Astrocyte of the spinal cord (primary cell): ENCODE results near the gene DDAH1.
A peak's percentile ranks its signal among the peaks of the same experiment; 100 is the strongest.
"Not testable (repeated sequence)": the region's sequence is repeated elsewhere in the genome, so short reads cannot be mapped to it uniquely, and the experiment has no call there.

Experiments used
- DNase-seq: peaks from one replicate; pipeline ENCODE4 v3.0.0; 2011; ENCODE audit warnings: low read depth, low spot score
- H3K4me3 ChIP-seq: 2 replicates; pipeline ENCODE4 v1.5.1; 2011; ENCODE audit warnings: low read depth, mild to moderate bottlenecking, low read length, moderate library complexity
- in situ Hi-C: cut with HindIII; loops from 2 replicates; pipeline ENCODE4 v1.10.0; 2017; ENCODE audit warnings: low sequenced_read_pairs
- TF ChIP-seq, protein P1 (sequence below): IDR thresholded peaks from 2 replicates; pipeline ENCODE4 v1.5.1; 2012; ENCODE audit warnings: low read depth, mild to moderate bottlenecking, low read length, inconsistent platforms

Gene DDAH1

DNA sequence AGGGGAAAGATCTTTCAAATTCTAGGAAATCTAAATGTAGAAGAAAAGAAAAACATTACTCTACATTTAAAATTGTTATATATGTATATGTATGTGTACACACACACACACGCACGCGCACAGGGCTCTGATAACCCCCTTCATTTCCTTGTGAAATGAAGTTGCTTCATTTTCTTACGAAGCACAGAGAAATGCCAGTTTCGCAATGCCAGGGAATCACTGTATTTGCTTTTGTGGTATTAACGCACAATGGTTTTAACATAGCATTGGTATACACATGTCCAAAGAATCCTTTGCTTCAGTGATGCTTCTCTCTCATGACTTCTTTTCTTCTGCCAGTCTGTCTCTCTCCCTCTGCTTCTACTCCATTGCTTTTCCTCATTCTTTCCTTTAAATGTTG lies 8.4 kb upstream of the DDAH1 start:
- DNase-seq = no peak
- no peak overlapping the region for H3K4me3 ChIP-seq
- TF ChIP-seq, protein P1, sequence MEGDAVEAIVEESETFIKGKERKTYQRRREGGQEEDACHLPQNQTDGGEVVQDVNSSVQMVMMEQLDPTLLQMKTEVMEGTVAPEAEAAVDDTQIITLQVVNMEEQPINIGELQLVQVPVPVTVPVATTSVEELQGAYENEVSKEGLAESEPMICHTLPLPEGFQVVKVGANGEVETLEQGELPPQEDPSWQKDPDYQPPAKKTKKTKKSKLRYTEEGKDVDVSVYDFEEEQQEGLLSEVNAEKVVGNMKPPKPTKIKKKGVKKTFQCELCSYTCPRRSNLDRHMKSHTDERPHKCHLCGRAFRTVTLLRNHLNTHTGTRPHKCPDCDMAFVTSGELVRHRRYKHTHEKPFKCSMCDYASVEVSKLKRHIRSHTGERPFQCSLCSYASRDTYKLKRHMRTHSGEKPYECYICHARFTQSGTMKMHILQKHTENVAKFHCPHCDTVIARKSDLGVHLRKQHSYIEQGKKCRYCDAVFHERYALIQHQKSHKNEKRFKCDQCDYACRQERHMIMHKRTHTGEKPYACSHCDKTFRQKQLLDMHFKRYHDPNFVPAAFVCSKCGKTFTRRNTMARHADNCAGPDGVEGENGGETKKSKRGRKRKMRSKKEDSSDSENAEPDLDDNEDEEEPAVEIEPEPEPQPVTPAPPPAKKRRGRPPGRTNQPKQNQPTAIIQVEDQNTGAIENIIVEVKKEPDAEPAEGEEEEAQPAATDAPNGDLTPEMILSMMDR = no peak
- in situ Hi-C loops = no loop called here

DNA sequence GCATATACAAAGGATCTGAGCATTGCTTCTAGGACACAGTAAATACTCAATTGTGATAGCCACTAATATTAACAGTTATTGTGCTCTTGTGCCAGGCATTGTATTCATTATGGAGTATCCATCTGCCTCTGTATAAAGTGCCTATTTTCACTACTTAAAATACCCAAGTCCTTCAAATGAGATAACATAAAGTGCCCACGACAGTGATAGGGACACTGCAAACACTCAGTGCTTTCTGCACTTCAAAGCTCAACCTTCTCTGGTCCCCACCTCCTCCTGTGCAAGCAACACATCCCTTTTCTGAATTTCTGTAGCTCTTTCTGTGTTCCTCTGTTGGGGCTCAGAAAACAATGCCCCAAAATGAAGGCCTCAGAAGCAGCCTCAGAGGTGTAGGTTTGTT lies 6.6 kb upstream of the DDAH1 start:
- DNase-seq = no peak
- no peak overlapping the region for H3K4me3 ChIP-seq
- TF ChIP-seq, protein P1 = no peak
- in situ Hi-C loops = no loop called here

- H3K4me3 ChIP-seq, DNase-seq, in situ Hi-C loops: not testable (repeated sequence)
Observed at GRCh38 chr1:85470130-85470529, 5.2 kb upstream of the DDAH1 start.

DNA sequence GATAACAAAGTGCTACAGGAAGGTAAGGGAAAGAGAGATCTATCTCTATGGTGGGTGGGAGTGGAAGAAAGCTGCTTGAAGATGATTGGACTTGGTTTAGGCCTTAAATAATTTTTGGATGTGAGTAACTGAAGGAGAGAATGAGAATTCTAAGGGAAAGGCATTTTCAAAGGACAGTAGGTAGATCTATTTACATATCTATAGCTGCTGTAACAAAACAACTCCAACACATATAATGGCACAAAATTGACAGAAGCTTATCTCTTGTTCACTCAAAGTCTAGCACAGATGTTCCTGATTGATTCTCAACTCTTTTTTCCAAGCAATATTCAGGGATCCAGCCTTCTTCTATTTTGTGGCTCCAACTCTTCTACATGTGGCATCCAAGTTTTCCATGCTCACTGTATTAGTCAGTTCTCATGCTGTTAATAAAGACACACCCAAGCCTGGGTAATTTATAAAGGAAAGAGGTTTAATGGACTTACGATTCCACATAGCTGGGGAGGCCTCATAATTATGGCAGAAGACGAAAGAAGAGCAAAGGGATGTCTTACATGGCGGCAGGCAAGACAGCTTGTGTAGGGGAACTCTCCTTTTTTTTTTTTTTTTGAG lies 3.1 kb upstream of the DDAH1 start:
- H3K4me3 ChIP-seq = no peak overlapping the region
- no peak for DNase-seq
- TF ChIP-seq, protein P1 = no peak
- in situ Hi-C loops = no loop called here

- H3K4me3 ChIP-seq = no peak overlapping the region
- DNase-seq = no peak
- in situ Hi-C loops = no loop called here
- TF ChIP-seq, protein P1 = no peak
Observed at GRCh38 chr1:85467036-85467435, 2.1 kb upstream of the DDAH1 start.

DNA sequence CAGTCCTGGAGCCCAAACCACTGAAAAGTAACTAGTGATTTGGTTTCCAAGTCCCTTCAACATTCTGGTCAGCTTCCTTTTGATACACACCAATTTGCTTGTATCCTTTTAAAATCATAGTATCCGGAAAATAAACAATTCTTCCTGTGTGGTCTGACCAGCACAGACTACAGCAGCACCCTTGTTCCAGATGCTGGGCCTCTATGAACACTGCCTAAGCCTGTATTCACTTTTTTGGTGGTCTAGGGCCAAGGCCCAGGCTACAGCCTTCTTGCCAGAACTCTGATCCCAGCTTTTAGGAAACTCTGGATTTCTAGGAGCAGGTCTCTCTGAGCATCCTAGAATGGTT lies 801 bp upstream of the DDAH1 start:
- peak overlapping the region; percentile 89 for H3K4me3 ChIP-seq
- in situ Hi-C loops = no loop called here
- DNase-seq = no peak
- TF ChIP-seq, protein P1 = no peak

DNA sequence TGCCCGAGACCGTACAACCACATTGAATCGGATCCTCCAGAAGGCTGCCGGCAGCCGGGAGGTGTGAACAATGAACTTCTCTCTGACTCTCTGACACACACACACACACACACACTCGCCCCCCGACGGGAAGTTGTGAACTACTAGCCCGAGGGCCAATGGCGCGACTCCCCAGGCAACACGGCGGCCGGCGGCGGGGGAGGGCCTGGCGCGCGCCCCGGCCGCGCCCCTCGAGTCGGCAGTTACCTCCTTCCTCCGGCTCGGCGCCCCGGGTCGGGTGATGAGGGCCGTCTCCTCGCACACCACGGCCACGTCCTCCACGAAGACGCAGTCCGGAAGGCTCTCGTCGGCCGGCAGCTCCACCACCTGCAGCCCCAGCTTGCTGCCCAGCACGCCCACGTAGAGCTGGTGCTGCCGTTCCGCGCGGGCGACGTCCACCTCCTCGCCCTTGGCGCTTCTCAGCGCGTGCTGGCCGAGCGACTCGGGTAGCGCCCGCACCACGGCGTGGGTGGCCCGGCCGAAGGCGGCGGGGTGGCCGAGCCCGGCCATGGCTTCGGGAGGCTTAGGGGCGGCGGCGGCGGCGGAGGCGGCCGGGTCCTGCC lies 361 bp downstream of the DDAH1 start:
- TF ChIP-seq, protein P1 = no peak
- in situ Hi-C loops = no loop called here
- H3K4me3 ChIP-seq = peak overlapping the region; percentile 89
- DNase-seq = peak; percentile 78
